DOHH2 (cell line): Measurements from ENCODE around the gene ANGPTL1.

Experiments used
- H3F3A ChIP-seq: fragments of 200-600 bp; sonication (generic), shearing (Covaris generic); 2 replicates; pipeline ENCODE4 v1.6.0; 2016; ENCODE audit warnings: antibody characterized with exemption, mild to moderate bottlenecking; ENCODE audit not compliant: control insufficient read depth, insufficient read depth
- H3K27ac ChIP-seq: fragments of 200-600 bp; sonication (generic); 2 replicates; pipeline ENCODE4 v1.5.1; 2014; ENCODE audit warnings: low read depth, mild to moderate bottlenecking, low read length, moderate library complexity
- H3K27me3 ChIP-seq: fragments of 200-600 bp; sonication (generic); 2 replicates; pipeline ENCODE4 v1.6.1; 2014; ENCODE audit warnings: mild to moderate bottlenecking, low read length, mixed read lengths; ENCODE audit not compliant: control insufficient read depth
- H3K36me3 ChIP-seq: fragments of 200-600 bp; sonication (generic); 2 replicates; pipeline ENCODE4 v1.6.1; 2014; ENCODE audit warnings: mild to moderate bottlenecking, low read length, moderate library complexity, mixed read lengths; ENCODE audit not compliant: control insufficient read depth
- H3K4me1 ChIP-seq: fragments of 200-600 bp; sonication (generic); 2 replicates; pipeline ENCODE4 v1.6.1; 2014; ENCODE audit warnings: mild to moderate bottlenecking, low read length, mixed read lengths; ENCODE audit not compliant: control insufficient read depth
- H3K4me2 ChIP-seq: fragments of 200-600 bp; sonication (generic); 2 replicates; pipeline ENCODE4 v1.6.0; 2014; ENCODE audit warnings: mild to moderate bottlenecking, low read length, moderate library complexity
- H3K4me3 ChIP-seq: fragments of 200-600 bp; sonication (generic); 2 replicates; pipeline ENCODE4 v1.5.1; 2014; ENCODE audit warnings: mild to moderate bottlenecking, low read length, mixed read lengths
- H3K79me2 ChIP-seq: fragments of 200-600 bp; sonication (generic); 2 replicates; pipeline ENCODE4 v1.6.1; 2014; ENCODE audit warnings: mild to moderate bottlenecking, low read length, mixed read lengths; ENCODE audit not compliant: control insufficient read depth
- H3K9me2 ChIP-seq: fragments of 200-600 bp; sonication (generic); replicated peaks from 2 replicates; pipeline ENCODE4 v1.6.1; 2014; ENCODE audit warnings: mild to moderate bottlenecking, low read length, mixed read lengths; ENCODE audit not compliant: control insufficient read depth
- H3K9me3 ChIP-seq: fragments of 200-600 bp; sonication (generic); 2 replicates; pipeline ENCODE4 v1.6.1; 2014; ENCODE audit warnings: antibody characterized with exemption, low read length, mixed read lengths; ENCODE audit not compliant: control insufficient read depth, insufficient read depth
- H4K20me1 ChIP-seq: fragments of 200-600 bp; sonication (generic); 2 replicates; pipeline ENCODE4 v1.6.0; 2014; ENCODE audit warnings: low read depth, mild to moderate bottlenecking, antibody characterized with exemption, low read length, moderate library complexity; ENCODE audit not compliant: control insufficient read depth, insufficient read depth
- CTCF ChIP-seq: fragments of 200-600 bp; sonication (generic); IDR thresholded peaks from one replicate; pipeline ENCODE4 v1.5.1; 2014; ENCODE audit warnings: antibody characterized with exemption, mild to moderate bottlenecking, low read depth, low read length; ENCODE audit not compliant: poor library complexity, severe bottlenecking
- EZH2phosphoT487 ChIP-seq: fragments of 200-600 bp; sonication (generic); IDR thresholded peaks from 2 replicates; pipeline ENCODE4 v1.6.1; 2017; ENCODE audit warnings: borderline replicate concordance, mild to moderate bottlenecking, antibody characterized with exemption, low read length, moderate library complexity, mixed read lengths

Gene ANGPTL1

GRCh38 chr1:178870944-178871343 is at the start of gene ANGPTL1:
TSS of gene ANGPTL1 (minus strand) at chr1:178871077. CDS start at chr1:178865776, 5,301 bp downstream.
- Histone ChIP-seq H4K20me1 (no peaks in the 10 kb centered on the region), H3K79me2 (no peaks in the 10 kb centered on the region), H3K9me3 (no peaks in the 10 kb centered on the region), H3F3A (no peaks in the 10 kb centered on the region; the same call in 1 of the 2 replicates), H3K27me3 (no peaks in the 10 kb centered on the region), H3K4me1 (no peaks in the 10 kb centered on the region), H3K4me3 (no peak within 1 kb of the TSS), H3K36me3 (peaks cover 28% of the 10 kb centered on the region), H3K4me2 (no peak within 1 kb of the TSS), H3K27ac (no peak within 1 kb of the TSS), H3K9me2 (no peaks in the 10 kb centered on the region)
- TF ChIP-seq CTCF (no peak), EZH2phosphoT487 (no peak)

GRCh38 chr1:178919581-178919980 is 48.7 kb upstream of the ANGPTL1 start:
- Histone ChIP-seq H3K9me2 (no peaks in the 10 kb centered on the region), H3K4me3 (no peak overlapping the region), H3K36me3 (peaks cover 93% of the 10 kb centered on the region), H3K4me1 (peaks cover 2% of the 10 kb centered on the region), H3K79me2 (no peaks in the 10 kb centered on the region), H3F3A (peaks cover 1% of the 10 kb centered on the region; the same call in 1 of the 2 replicates), H3K4me2 (no peak overlapping the region), H3K27ac (no peak overlapping the region), H3K9me3 (peaks cover 21% of the 10 kb centered on the region; the same call in 1 of the 2 replicates), H4K20me1 (no peaks in the 10 kb centered on the region), H3K27me3 (no peaks in the 10 kb centered on the region)
- no peak for TF ChIP-seq CTCF
- TF ChIP-seq EZH2phosphoT487, result no peak

GRCh38 chr1:178918955-178919354 is 48.1 kb upstream of the ANGPTL1 start:
- Histone ChIP-seq H3K79me2 (no peaks in the 10 kb centered on the region), H3K4me3 (no peak overlapping the region), H3K4me2 (no peak overlapping the region), H3K27ac (no peak overlapping the region), H3K4me1 (no peaks in the 10 kb centered on the region), H3K27me3 (no peaks in the 10 kb centered on the region), H3F3A (no peaks in the 10 kb centered on the region), H4K20me1 (no peaks in the 10 kb centered on the region), H3K9me2 (no peaks in the 10 kb centered on the region), H3K9me3 (peaks cover 15% of the 10 kb centered on the region; the same call in 1 of the 2 replicates), H3K36me3 (peaks cover 93% of the 10 kb centered on the region)
- TF ChIP-seq EZH2phosphoT487, result no peak
- TF ChIP-seq CTCF, result no peak
